GM18505 (cell line): ENCODE results near the gene GPX4.
A peak's percentile ranks its signal among the peaks of the same experiment; 100 is the strongest.

Experiments used
- ATAC-seq: cut with Tn5 transposase; IDR thresholded peaks from one replicate; pipeline ENCODE4 v1.9.1; 2021; ENCODE audit not compliant: unreplicated experiment
- POLR2A ChIP-seq: IDR thresholded peaks from 4 replicates; pipeline ENCODE4 v1.6.1; 2011; ENCODE audit warnings: borderline replicate concordance; ENCODE audit not compliant: insufficient read depth, insufficient read length; ENCODE audit errors: extremely low read depth

The GPX4 gene, protein sequence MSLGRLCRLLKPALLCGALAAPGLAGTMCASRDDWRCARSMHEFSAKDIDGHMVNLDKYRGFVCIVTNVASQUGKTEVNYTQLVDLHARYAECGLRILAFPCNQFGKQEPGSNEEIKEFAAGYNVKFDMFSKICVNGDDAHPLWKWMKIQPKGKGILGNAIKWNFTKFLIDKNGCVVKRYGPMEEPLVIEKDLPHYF

DNA sequence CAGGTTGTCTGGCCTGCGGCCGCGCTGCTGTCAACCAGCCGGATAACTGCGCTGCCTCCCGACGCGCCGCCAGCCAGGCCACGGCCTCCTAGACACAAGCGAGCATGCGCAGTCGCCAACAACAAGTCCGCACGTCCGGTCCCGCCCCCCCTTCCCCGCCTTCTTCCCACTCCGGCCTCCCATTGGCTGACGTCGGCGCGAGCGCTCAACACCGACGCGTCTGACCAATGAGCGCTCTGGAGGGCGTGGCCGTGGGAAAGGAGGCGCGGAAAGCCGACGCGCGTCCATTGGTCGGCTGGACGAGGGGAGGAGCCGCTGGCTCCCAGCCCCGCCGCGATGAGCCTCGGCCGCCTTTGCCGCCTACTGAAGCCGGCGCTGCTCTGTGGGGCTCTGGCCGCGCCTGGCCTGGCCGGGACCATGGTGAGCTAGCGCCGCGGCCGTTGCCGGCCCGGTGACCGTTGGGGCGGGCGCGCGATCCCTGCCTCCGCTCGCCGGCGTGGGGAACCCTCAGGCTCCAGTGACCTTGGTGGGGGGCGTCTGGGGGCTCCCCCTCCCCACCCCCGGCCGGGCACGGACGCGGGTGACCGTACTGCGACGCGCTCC lies at the start of gene GPX4:
GPX4 (plus strand) TSS at position 287 of the 603 bp plus-strand sequence; CDS start at position 337, 50 bp downstream.
- peak; percentile 97 for TF ChIP-seq POLR2A
- peak; percentile 66 for ATAC-seq

DNA sequence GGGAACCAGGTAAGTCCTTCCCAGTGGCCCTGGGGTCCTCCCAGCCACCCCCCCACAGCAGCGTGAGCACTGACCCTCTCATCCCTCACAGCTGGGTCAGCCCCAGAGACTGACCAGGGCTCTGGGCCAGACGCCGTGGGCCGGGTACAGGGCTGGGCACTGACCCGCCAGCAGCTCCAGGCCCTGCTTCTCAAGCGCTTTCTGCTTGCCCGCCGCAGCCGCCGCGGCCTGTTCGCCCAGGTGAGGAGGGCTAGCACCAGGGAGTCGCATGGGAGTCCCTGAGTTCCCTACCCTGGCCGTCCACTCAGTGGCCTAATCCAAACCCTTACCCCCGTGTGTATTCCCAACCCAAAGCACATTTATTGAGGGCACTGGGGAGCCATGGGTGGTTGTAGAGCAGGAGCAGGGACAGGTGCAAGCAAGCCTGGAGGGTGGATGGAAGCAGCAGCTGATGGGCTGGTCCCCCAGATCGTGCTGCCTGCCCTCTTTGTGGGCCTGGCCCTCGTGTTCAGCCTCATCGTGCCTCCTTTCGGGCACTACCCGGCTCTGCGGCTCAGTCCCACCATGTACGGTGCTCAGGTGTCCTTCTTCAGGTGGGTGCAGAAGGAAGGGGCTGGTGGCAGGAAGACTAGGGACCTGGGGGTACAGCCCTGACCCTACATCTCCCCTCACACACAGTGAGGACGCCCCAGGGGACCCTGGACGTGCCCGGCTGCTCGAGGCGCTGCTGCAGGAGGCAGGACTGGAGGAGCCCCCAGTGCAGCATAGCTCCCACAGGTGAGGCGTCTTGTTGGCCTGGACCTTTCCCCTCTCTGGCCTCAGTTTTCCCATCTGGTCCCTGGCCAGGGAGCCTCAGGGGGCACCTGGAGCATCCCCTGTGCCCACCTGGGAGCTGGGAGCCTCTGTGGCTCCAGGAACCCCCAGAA lies 49.4 kb upstream of the GPX4 start:
- ATAC-seq: no peak
- TF ChIP-seq POLR2A: no peak

DNA sequence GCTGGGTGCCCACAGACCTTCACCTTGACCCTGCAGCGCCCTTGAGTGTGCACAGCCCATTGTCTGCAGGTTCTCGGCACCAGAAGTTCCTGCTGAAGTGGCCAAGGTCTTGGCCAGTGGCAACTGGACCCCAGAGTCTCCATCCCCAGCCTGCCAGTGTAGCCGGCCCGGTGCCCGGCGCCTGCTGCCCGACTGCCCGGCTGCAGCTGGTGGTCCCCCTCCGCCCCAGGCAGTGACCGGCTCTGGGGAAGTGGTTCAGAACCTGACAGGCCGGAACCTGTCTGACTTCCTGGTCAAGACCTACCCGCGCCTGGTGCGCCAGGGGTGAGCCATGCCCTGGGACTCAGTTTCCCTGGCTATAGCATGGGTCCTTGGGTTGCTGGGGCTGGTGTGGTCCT lies 48.8 kb upstream of the GPX4 start:
- no peak for ATAC-seq

DNA sequence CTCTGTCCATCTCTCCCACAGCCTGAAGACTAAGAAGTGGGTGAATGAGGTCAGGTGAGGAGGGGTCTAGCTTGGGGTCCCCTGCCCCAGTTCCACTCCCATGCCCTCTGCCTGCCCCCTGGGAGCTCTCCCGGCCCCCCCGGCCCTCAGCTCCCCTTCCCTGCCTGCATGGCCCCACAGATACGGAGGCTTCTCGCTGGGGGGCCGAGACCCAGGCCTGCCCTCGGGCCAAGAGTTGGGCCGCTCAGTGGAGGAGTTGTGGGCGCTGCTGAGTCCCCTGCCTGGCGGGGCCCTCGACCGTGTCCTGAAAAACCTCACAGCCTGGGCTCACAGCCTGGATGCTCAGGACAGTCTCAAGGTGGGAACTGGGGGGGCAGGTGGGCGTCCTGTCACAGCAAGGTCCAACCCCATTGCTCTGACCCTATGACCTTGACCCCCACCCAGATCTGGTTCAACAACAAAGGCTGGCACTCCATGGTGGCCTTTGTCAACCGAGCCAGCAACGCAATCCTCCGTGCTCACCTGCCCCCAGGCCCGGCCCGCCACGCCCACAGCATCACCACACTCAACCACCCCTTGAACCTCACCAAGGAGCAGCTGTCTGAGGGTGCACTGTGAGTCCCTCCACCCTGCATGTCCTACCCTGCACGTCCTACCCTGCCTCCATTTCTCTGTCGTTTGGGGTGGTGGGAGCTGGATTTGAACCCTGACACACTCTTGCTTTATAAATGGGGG lies 47.7 kb upstream of the GPX4 start:
- ATAC-seq: no peak
- TF ChIP-seq POLR2A: no peak

More for the DNA sequence above, 48.8 kb upstream of the GPX4 start:
- TF ChIP-seq POLR2A: no peak

DNA sequence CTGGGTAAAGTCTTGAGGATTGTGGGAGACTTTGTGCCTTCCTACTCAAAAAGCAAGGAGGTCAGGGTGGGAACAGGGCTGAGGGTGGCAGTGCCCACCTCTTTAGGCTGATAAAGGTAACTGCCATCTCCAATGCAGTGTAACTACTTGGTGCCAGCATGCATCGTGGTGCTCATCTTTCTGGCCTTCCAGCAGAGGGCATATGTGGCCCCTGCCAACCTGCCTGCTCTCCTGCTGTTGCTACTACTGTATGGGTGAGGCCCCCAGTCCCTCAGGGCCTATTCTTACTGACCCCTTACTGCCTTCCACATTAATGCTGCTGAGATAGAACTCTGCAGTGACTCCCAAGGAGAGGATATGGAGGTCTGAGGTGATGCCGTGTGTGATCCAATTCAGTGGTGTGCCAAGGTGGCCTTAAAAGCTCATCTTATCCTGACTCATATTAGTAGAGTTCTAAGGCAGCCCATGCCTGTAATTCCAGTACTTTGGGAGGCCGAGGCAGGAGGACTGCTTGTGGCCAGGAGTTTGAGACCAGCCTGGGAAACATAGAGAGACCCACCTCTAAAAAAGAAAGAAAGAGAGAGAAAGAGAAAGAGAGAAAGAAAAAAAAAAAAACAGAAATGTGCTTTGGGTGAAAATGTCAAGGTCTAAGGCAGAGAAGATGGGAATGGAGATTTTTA lies 46.5 kb upstream of the GPX4 start:
- no peak for TF ChIP-seq POLR2A
- no peak for ATAC-seq

DNA sequence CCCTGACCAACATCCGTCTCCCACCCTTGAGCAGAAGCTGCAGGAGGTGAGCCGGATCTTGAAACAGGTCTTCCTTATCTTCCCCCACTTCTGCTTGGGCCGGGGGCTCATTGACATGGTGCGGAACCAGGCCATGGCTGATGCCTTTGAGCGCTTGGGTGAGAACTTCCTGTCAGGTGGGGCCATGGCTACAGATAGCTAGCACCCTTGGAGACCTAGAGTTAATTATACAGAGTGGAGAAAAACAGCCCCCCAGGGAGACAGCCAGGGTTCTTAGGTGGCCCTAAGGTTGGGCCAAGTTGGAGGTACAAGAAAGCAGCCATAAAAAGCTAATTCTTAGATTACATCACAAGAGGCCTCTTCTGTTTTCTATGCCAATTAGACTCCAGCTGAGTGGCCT lies 45.7 kb upstream of the GPX4 start:
- no peak for TF ChIP-seq POLR2A
- no peak for ATAC-seq

DNA sequence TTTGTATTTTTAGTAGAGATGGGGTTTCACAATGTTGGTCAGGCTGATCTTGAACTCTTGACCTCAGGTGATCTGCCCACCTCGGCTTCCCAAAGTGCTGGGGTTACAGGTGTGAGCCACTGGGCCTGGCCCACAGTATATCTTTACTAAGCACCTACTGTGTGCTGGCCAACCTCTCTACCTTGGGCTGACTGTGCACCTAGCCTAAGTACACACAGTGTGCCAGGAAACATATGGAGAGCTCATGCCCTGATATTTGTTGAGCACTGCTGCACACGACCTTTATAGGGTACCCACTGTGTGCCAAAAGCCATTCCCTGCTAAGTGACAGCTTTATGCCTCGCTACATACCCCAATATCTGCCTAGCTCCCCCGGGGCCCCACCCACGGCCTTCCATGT lies 43.1 kb upstream of the GPX4 start:
- TF ChIP-seq POLR2A: no peak
- ATAC-seq: no peak

DNA sequence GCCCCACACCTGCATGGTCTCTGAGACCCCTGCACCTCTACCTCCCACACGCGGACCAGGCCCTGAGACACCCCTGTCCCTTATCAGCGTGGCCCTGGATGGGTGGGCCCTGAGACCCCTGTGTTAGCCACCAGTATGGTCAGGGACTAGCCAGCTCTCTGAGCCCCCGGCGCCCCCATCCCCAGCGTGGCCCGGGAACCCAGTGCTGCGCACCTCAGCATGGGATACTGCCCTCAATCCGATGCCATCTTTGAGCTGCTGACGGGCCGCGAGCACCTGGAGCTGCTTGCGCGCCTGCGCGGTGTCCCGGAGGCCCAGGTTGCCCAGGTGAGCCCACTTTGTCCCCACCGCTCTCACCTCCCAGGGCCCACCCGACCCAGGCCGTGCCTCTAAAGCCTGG lies 41.8 kb upstream of the GPX4 start:
- ATAC-seq: no peak
- TF ChIP-seq POLR2A: no peak

DNA sequence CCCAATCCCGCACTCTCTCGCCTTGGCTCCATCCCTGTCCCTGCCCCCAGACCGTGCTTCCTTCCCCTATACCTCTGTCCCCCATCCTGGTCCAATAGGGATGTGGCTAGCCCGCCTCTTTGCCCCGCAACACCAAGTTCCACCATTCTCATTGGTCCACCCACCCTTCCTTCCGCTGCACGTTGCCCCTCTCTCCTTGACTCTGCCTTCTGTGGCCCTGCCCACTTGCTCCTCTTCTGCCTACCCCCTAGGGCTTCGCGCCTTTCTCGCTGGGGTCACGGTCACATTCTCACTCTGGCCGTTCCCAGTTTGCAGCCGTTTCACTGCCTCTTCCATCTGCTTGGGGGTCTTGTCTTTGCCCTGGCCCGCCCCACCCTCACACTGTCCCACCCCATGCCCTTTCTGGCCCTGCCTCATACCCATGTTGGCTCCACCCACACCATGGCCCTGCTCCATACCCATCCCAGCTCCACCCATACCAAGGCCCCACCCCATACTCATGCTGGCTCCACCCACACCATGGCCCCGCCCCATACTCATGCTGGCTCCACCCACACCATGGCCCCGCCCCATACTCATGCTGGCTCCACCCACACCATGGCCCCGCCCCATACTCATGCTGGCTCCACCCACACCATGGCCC lies 41.3 kb upstream of the GPX4 start:
- no peak for ATAC-seq
- no peak for TF ChIP-seq POLR2A

DNA sequence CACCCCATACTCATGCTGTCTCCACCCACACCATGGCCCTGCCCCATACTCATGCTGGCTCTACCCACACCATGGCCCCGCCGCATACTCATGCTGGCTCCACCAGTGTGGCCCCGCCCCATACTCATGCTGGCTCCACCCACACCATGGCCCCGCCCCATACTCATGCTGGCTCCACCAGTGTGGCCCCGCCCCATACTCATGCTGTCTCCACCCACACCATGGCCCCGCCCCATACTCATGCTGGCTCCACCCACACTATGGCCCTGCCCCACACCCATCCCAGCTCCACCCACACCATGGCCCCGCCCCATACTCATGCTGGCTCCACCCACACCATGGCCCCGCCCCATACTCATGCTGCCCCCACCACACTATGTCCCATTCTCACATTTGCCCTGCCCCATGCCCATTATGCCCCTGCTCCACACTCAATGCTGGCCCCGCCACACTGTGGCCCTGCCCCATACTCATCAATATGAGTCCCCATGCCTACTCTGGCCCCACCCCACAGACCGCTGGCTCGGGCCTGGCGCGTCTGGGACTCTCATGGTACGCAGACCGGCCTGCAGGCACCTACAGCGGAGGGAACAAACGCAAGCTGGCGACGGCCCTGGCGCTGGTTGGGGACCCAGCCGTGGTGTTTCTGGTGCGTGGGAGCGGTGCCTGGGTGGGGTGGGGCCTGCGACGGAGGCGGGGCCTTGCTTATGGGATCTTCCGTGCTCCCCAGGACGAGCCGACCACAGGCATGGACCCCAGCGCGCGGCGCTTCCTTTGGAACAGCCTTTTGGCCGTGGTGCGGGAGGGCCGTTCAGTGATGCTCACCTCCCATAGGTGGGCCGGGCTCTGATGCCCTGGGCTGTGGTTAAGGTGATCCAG lies 40.5 kb upstream of the GPX4 start:
- no peak for ATAC-seq
- TF ChIP-seq POLR2A: no peak

DNA sequence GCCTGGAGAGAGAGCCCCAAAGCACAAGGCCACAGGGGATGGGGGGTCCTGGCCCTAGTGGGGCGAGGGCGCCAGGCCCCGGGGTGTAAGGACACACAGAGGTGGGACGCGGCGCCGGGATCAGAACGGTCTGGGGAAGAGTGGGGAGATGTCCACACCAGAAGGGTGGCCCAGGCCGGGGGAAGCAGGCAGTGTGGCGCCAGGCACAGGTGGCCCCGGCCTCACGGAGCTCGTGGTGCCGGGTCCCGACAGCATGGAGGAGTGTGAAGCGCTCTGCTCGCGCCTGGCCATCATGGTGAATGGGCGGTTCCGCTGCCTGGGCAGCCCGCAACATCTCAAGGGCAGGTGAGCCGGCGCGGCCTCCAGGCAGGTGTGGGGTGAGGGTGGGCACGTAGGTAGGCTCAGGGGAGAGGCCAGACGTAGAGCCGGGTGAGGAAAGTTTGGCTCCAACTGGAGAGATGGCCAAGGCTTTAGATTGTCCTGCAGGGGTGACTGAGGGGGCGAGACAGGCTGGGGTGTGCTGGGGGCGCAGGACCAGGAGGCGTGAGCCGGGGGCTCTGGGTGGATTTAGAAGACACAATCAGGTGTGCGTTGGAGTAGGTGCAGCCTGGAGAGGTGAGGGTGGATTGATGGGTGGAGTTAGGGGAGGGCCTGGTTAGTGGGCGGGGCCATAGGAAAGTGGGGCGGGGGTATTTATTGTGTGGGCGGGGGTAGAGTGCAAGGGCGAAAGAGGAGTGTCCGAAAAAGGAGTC lies 39.7 kb upstream of the GPX4 start:
- no peak for ATAC-seq
- TF ChIP-seq POLR2A: no peak
